Effector memory CD8-positive, alpha-beta T cell (primary cell): ENCODE results near the gene RHOB.
"Not testable (repeated sequence)": the region's sequence is repeated elsewhere in the genome, so short reads cannot be mapped to it uniquely, and the experiment has no call there.

ENCODE experiments used
- ATAC-seq: fragments of 150-1000 bp; cut with Tn5 transposase; replicated peaks from 2 replicates; pipeline ENCODE4 v1.10.0; 2021; ENCODE audit warnings: mild to moderate bottlenecking, moderate library complexity
- DNase-seq, 3 experiments: peaks; one replicate each; pipeline ENCODE4 v3.0.0; 2021
- H3K27ac Mint-ChIP-seq, 2 donors: one replicate each; pipeline ENCODE4 v1.8.0; 2022; ENCODE audit warnings: mild to moderate bottlenecking in 2 of 2, mixed read lengths in 2 of 2, moderate library complexity in 2 of 2
- H3K27me3 Mint-ChIP-seq, 2 donors: one replicate each; pipeline ENCODE4 v1.8.0; 2022; ENCODE audit warnings: mixed read lengths in 2 of 2
- H3K36me3 Mint-ChIP-seq: one replicate; pipeline ENCODE4 v1.8.0; 2022; ENCODE audit warnings: mild to moderate bottlenecking, moderate library complexity, mixed read lengths; ENCODE audit not compliant: insufficient read depth
- H3K4me1 Mint-ChIP-seq, 2 donors: one replicate each; pipeline ENCODE4 v1.8.0; 2022; ENCODE audit warnings: low read depth in 2 of 2, mixed read lengths in 2 of 2
- H3K4me3 Mint-ChIP-seq, 2 donors: one replicate each; pipeline ENCODE4 v1.8.0; 2022; ENCODE audit warnings: mild to moderate bottlenecking in 2 of 2, mixed read lengths in 2 of 2, moderate library complexity in 2 of 2
- H3K9me3 Mint-ChIP-seq, 2 donors: one replicate each; pipeline ENCODE4 v1.8.0; 2022; ENCODE audit warnings: mixed read lengths in 2 of 2

Gene RHOB

GRCh38 chr2:20425884-20426283 is 21.0 kb upstream of the RHOB start:
- H3K9me3 Mint-ChIP-seq: no peaks in the 10 kb centered on the region
- peak overlapping the region; percentile 91 to 93 for H3K27ac Mint-ChIP-seq
- no peaks in the 10 kb centered on the region for H3K36me3 Mint-ChIP-seq
- ATAC-seq (no peak), DNase-seq (no peak)
- H3K4me3 Mint-ChIP-seq: no peak overlapping the region
- H3K27me3 Mint-ChIP-seq: no peaks in the 10 kb centered on the region
- peaks cover 20 to 24% of the 10 kb centered on the region in 2 donors for H3K4me1 Mint-ChIP-seq

GRCh38 chr2:20427931-20428526 is 18.8 kb upstream of the RHOB start:
- Mint-ChIP-seq H3K36me3 (no peaks in the 10 kb centered on the region), H3K27ac (no peak overlapping the region), H3K27me3 (no peaks in the 10 kb centered on the region), H3K9me3 (no peaks in the 10 kb centered on the region), H3K4me3 (no peak overlapping the region), H3K4me1 (peaks cover 20 to 24% of the 10 kb centered on the region in 2 donors)
- ATAC-seq: no peak
- DNase-seq: no peak

- no peak overlapping the region for H3K4me3 Mint-ChIP-seq
- no peak for ATAC-seq
- peak overlapping the region in 1 of 2 donors; percentile 33 for H3K27ac Mint-ChIP-seq
- peaks cover 12 to 16% of the 10 kb centered on the region in 2 donors for H3K4me1 Mint-ChIP-seq
- no peak for DNase-seq
- H3K27me3 Mint-ChIP-seq: no peaks in the 10 kb centered on the region
- no peaks in the 10 kb centered on the region for H3K9me3 Mint-ChIP-seq
- no peaks in the 10 kb centered on the region for H3K36me3 Mint-ChIP-seq
These were observed 18.0 kb upstream of the RHOB start for GRCh38 chr2:20428717-20429490.

GRCh38 chr2:20429528-20429927 is 17.3 kb upstream of the RHOB start:
- H3K27ac Mint-ChIP-seq: peak overlapping the region in 1 of 2 donors; percentile 33
- H3K4me1 Mint-ChIP-seq: peaks cover 9 to 13% of the 10 kb centered on the region in 2 donors
- no peaks in the 10 kb centered on the region for H3K9me3 Mint-ChIP-seq
- ATAC-seq (no peak), DNase-seq (no peak)
- H3K27me3 Mint-ChIP-seq: no peaks in the 10 kb centered on the region
- H3K4me3 Mint-ChIP-seq: no peak overlapping the region
- no peaks in the 10 kb centered on the region for H3K36me3 Mint-ChIP-seq

GRCh38 chr2:20430035-20430434 is 16.8 kb upstream of the RHOB start:
- Mint-ChIP-seq H3K27ac (no peak overlapping the region), H3K27me3 (peaks cover 0 to 5% of the 10 kb centered on the region in 2 donors), H3K4me1 (peaks cover 4 to 8% of the 10 kb centered on the region in 2 donors), H3K36me3 (no peaks in the 10 kb centered on the region), H3K9me3 (no peaks in the 10 kb centered on the region), H3K4me3 (no peak overlapping the region)
- DNase-seq (no peak), ATAC-seq (no peak)

GRCh38 chr2:20430461-20431300 is 16.2 kb upstream of the RHOB start:
- Mint-ChIP-seq H3K27me3 (peaks cover 0 to 10% of the 10 kb centered on the region in 2 donors), H3K9me3 (no peaks in the 10 kb centered on the region), H3K4me3 (no peak overlapping the region), H3K27ac (no peak overlapping the region), H3K4me1 (peaks cover 0 to 4% of the 10 kb centered on the region in 2 donors), H3K36me3 (no peaks in the 10 kb centered on the region)
- no peak for DNase-seq
- no peak for ATAC-seq

- peaks cover 0 to 3% of the 10 kb centered on the region in 2 donors for H3K4me1 Mint-ChIP-seq
- peaks cover under 1 to 11% of the 10 kb centered on the region in 2 donors for H3K27me3 Mint-ChIP-seq
- no peak overlapping the region for H3K4me3 Mint-ChIP-seq
- H3K9me3 Mint-ChIP-seq: no peaks in the 10 kb centered on the region
- DNase-seq (no peak), ATAC-seq (no peak)
- H3K36me3 Mint-ChIP-seq: no peaks in the 10 kb centered on the region
- no peak overlapping the region for H3K27ac Mint-ChIP-seq
These were observed 15.6 kb upstream of the RHOB start for GRCh38 chr2:20431301-20431698.

GRCh38 chr2:20431772-20432171 is 15.1 kb upstream of the RHOB start:
- peaks cover 0 to 3% of the 10 kb centered on the region in 2 donors for H3K4me1 Mint-ChIP-seq
- no peak overlapping the region for H3K27ac Mint-ChIP-seq
- ATAC-seq (no peak), DNase-seq (no peak)
- H3K36me3 Mint-ChIP-seq: no peaks in the 10 kb centered on the region
- H3K27me3 Mint-ChIP-seq: peaks cover 5 to 16% of the 10 kb centered on the region in 2 donors
- no peak overlapping the region for H3K4me3 Mint-ChIP-seq
- no peaks in the 10 kb centered on the region for H3K9me3 Mint-ChIP-seq

- ATAC-seq (no peak), DNase-seq (no peak)
- Mint-ChIP-seq H3K27ac (peak overlapping the region; percentile 6 to 23), H3K27me3 (peaks cover 8 to 22% of the 10 kb centered on the region in 2 donors), H3K36me3 (no peaks in the 10 kb centered on the region), H3K9me3 (no peaks in the 10 kb centered on the region), H3K4me3 (no peak overlapping the region), H3K4me1 (peaks cover 0 to 3% of the 10 kb centered on the region in 2 donors)
These were observed 14.2 kb upstream of the RHOB start for GRCh38 chr2:20432714-20433113.

- Mint-ChIP-seq H3K27me3 (peaks cover 8 to 24% of the 10 kb centered on the region in 2 donors), H3K4me1 (peaks cover 0 to 3% of the 10 kb centered on the region in 2 donors), H3K4me3 (no peak overlapping the region), H3K9me3 (no peaks in the 10 kb centered on the region), H3K27ac (peak overlapping the region in 1 of 2 donors; percentile 23), H3K36me3 (no peaks in the 10 kb centered on the region)
- ATAC-seq: no peak
- DNase-seq: no peak
These were observed 13.6 kb upstream of the RHOB start for GRCh38 chr2:20433249-20433648.

- no peak overlapping the region for H3K4me3 Mint-ChIP-seq
- peaks cover 8 to 32% of the 10 kb centered on the region in 2 donors for H3K27me3 Mint-ChIP-seq
- H3K9me3 Mint-ChIP-seq: no peaks in the 10 kb centered on the region
- no peak for DNase-seq
- ATAC-seq: no peak
- peaks cover 0 to 2% of the 10 kb centered on the region in 2 donors for H3K4me1 Mint-ChIP-seq
- H3K27ac Mint-ChIP-seq: peak overlapping the region in 1 of 2 donors; percentile 11
- no peaks in the 10 kb centered on the region for H3K36me3 Mint-ChIP-seq
These were observed 12.8 kb upstream of the RHOB start for GRCh38 chr2:20433946-20434553.

- Mint-ChIP-seq H3K4me3 (no peak overlapping the region), H3K27me3 (peaks cover 8 to 39% of the 10 kb centered on the region in 2 donors), H3K36me3 (no peaks in the 10 kb centered on the region), H3K27ac (peak overlapping the region in 1 of 2 donors; percentile 11), H3K4me1 (no peaks in the 10 kb centered on the region), H3K9me3 (no peaks in the 10 kb centered on the region)
- ATAC-seq (no peak), DNase-seq (no peak)
These were observed 12.1 kb upstream of the RHOB start for GRCh38 chr2:20434588-20435294.

GRCh38 chr2:20435456-20435855 is 11.4 kb upstream of the RHOB start:
- ATAC-seq, H3K4me1 Mint-ChIP-seq, H3K36me3 Mint-ChIP-seq, H3K4me3 Mint-ChIP-seq, H3K9me3 Mint-ChIP-seq, H3K27ac Mint-ChIP-seq, DNase-seq: not testable (repeated sequence)
- peaks cover 8 to 46% of the 10 kb centered on the region in 2 donors for H3K27me3 Mint-ChIP-seq
